ENCODE results near the gene TOLLIP. TPM values are rescaled to one million over a fixed set of nuclear protein-coding genes. Genes with fewer than 3 reads are reported as not detected.

Gene TOLLIP
- total and polyA plus RNA-seq, 9 of the 15 experiments (the other 6 are each of a cell fraction or from before 2014, with no cell fraction given): 0.23 to 22.8 (median 7.1) TPM

DNA sequence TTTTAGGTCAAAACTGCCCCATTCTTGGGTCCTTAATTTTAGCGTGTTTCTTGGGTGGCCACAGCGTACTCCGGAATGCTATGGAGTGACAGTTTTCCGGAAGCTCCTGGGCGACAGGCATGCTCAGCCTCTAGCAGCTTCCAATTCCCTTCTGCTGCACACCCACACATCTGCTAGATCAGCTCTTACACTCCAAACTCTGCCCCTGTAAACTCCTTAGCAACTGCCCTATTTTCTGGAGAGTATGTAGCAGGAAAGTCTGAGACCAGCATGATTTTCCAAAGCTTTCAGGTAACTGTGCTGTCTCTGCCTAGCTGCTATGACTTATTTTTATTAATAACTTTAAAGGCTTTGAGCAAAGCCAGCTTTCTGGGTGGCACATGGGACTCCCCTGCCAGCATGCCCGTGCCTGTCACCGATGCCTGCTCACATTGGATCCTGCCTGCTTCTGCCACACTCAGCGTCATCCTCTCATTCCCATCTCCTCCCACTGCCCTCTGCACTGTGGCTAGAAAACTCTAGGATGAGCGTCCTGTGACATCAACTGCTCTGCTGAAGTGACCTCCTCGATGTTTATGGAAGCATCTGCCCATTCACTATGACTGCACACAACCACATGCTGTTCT is 17.3 kb downstream of the TOLLIP start:
- ChIA-PET CTCF (ENCODE audit: low intra/inter-chr PET ratio) (no interaction called here), POLR2A (no interaction called here)
- H2AFZ ChIP-seq (ENCODE audit: low read depth, low read length): no peak overlapping the region
- H3K36me3 ChIP-seq (ENCODE audit: control insufficient read depth, insufficient read depth, low read length): peaks cover 32% of the 10 kb centered on the region; the same call in 2 of the 3 replicates
- H3K27me3 ChIP-seq (ENCODE audit: control insufficient read depth in 2 of 2, insufficient read depth in 2 of 2, low read length in 2 of 2): no peaks in the 10 kb centered on the region
- in situ Hi-C loops (cut with MboI): no loop called here
- H3K4me3 ChIP-seq: no peak overlapping the region
- H3K4me2 ChIP-seq (ENCODE audit: insufficient read depth, low read length): no peak overlapping the region
- no peak for DNase-seq (ENCODE audit: extremely low read depth in 1 of 4, low spot score in 3 of 4)
- no peaks in the 10 kb centered on the region for H3K9me1 ChIP-seq (ENCODE audit: control insufficient read depth, insufficient read depth, low read length)
- BruUV-seq (replicated peaks): no TSS peak
- no peak for FAIRE-seq
- H4K20me1 ChIP-seq (replicated peaks; ENCODE audit: control insufficient read depth, insufficient read depth, low read length): no peaks in the 10 kb centered on the region
- no peak overlapping the region for H3K9ac ChIP-seq (ENCODE audit: insufficient read depth in 1 of 2, low read depth in 2 of 2, low read length in 2 of 2)
- peaks cover 2% of the 10 kb centered on the region; the same call in 1 of the 2 replicates for H3K9me3 ChIP-seq (replicated peaks; ENCODE audit: control insufficient read depth, insufficient read depth, low read depth, low read length)
- no peak for ATAC-seq
- peaks cover 0 to 5% of the 10 kb centered on the region in 2 experiments; a peak in 1 of 5 replicates for H3K4me1 ChIP-seq (replicated peaks in 1 of 2; ENCODE audit: control insufficient read depth in 2 of 2, insufficient read depth in 2 of 2, low read length in 2 of 2)
- TF ChIP-seq FIP1L1 (IDR thresholded peaks at IDR 0.05; ENCODE audit: low read depth, low read length, poor library complexity, severe bottlenecking) (no peak), ETV6 (IDR thresholded peaks at IDR 0.05; ENCODE audit: borderline replicate concordance in 1 of 2, low read depth in 2 of 2, low read length in 1 of 2) (no peak), ETV6 (CRISPR knock-in tag; IDR thresholded peaks at IDR 0.05; ENCODE audit: borderline replicate concordance) (no peak), KDM1A (IDR thresholded peaks at IDR 0.05) (no peak), BDP1 (IDR thresholded peaks at IDR 0.05; ENCODE audit: insufficient read depth, insufficient read length) (no peak), ZNF431 (CRISPR knock-in tag; IDR thresholded peaks at IDR 0.05) (no peak), POLR2H (tag; IDR thresholded peaks at IDR 0.05; ENCODE audit: low read depth) (no peak)
- H3K27ac ChIP-seq (ENCODE audit: extremely low read depth, low read depth, low read length): no peak overlapping the region
- H3K79me2 ChIP-seq (ENCODE audit: control insufficient read depth, insufficient read depth, low read length): no peaks in the 10 kb centered on the region; the same call in 2 of the 3 replicates
- intact Hi-C loops (cut with micrococcal nuclease): no loop called here
- 88% methylated on average over 10 of the region's 10 CpGs for WGBS (ENCODE audit: insufficient coverage, low coverage, missing lambda C conversion rate)

All from K562 (cell line).